Subcutaneous abdominal adipose tissue (tissue), 5 donors: ENCODE results near the gene PTCD3.
A peak's percentile ranks its signal among the peaks of the same experiment; 100 is the strongest.

Experiments
- H3K27ac ChIP-seq: one replicate; pipeline ENCODE4 v1.7.0; 2013; ENCODE audit warnings: low read depth, mild to moderate bottlenecking, inconsistent platforms, low read length, moderate library complexity
- H3K27me3 ChIP-seq, 5 donors: one replicate each; pipeline ENCODE4 v1.7.0; 2013; ENCODE audit warnings: low read length in 5 of 5, inconsistent platforms in 1 of 5; ENCODE audit not compliant: control insufficient read depth in 5 of 5, insufficient read depth in 4 of 5
- H3K36me3 ChIP-seq, 5 donors: one replicate each; pipeline ENCODE4 v1.7.0; 2013; ENCODE audit warnings: low read length in 5 of 5; ENCODE audit not compliant: control insufficient read depth in 5 of 5, insufficient read depth in 5 of 5
- H3K4me1 ChIP-seq, 5 donors: one replicate each; pipeline ENCODE4 v1.7.0; 2013; ENCODE audit warnings: low read length in 5 of 5, mild to moderate bottlenecking in 3 of 5, moderate library complexity in 1 of 5; ENCODE audit not compliant: control insufficient read depth in 5 of 5, insufficient read depth in 5 of 5
- H3K4me3 ChIP-seq, 5 donors: one replicate each; pipeline ENCODE4 v1.7.0; 2013; ENCODE audit warnings: low read length in 5 of 5, low read depth in 1 of 5
- H3K9ac ChIP-seq, 5 donors: one replicate each; pipeline ENCODE4 v1.7.0; 2013; ENCODE audit warnings: low read length in 5 of 5, mild to moderate bottlenecking in 4 of 5, moderate library complexity in 3 of 5
- H3K9me3 ChIP-seq, 5 donors: one replicate each; pipeline ENCODE4 v1.7.0; 2013; ENCODE audit warnings: low read length in 5 of 5; ENCODE audit not compliant: control insufficient read depth in 5 of 5
- donor health status: healthy.
- donor health status: healthy.
- donor health status: healthy.
- donor health status: healthy.
- donor health status: healthy.

PTCD3 gene

DNA sequence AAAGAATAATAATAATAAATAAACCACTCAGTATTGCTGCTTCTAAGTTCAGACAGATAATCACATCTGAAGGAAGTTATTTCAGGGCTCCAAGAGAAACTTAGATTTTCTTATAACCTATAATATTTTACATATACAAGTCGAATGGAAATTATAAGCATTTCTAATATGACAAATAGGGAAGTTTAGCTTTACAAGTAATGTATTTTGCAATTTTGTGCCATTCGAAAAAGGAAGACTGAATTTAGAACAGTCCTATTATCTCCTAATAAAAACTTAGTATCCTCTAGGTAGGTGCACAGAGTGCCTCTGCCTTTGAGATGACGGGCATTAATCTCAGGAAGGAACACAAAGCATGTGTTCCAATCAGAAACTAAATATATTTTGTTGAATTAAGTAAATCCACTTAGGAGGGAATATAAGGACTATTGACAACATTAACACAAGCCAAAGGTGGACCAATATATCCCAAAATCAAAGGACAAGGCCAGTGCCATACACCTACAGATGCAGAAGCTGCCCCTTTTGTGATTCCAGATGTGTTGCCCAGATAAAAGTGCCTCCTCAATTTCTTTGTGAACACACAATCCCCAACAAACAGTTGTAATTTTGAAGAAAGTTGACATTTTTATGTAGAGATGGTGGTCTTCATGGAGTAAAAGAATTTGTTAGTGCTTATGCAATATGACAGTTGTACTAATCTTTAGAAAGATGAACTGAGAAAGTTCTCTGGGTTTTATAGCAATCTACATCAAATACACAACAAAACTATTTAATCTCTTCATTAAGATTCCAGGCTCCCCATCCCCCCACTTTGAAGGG is 36.6 kb downstream of the PTCD3 start:
- peaks cover 46 to 88% (median 83%) of the 10 kb centered on the region in 5 donors for H3K36me3 ChIP-seq
- peak overlapping the region in 1 of 5 donors; percentile 7 for H3K9ac ChIP-seq
- H3K27ac ChIP-seq = no peak overlapping the region
- no peak overlapping the region for H3K4me3 ChIP-seq
- H3K4me1 ChIP-seq = peaks cover 0 to 6% (median 0%) of the 10 kb centered on the region in 5 donors
- H3K9me3 ChIP-seq = no peaks in the 10 kb centered on the region
- H3K27me3 ChIP-seq = no peaks in the 10 kb centered on the region

DNA sequence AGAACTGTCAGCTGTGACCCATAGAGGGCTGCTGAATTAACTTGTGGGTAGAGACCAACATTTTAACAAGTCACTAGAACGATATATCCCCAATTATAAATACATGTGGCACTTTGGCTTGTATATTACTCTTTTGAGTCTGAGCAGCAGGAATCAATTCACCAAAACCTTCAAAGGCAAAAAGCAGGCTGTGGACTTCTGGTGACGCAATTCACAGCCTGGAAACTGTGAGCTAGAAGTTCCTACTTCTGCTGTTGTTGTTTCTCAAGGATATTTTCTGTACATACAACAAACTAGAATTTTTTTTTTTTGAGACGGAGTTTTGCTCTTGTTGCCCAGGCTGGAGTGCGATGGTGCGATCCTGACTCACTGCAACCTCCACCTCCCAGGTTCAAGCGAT is 37.3 kb downstream of the PTCD3 start:
- no peak overlapping the region for H3K27ac ChIP-seq
- no peaks in the 10 kb centered on the region for H3K9me3 ChIP-seq
- H3K4me3 ChIP-seq = no peak overlapping the region
- H3K27me3 ChIP-seq = no peaks in the 10 kb centered on the region
- peaks cover 0 to 6% (median 0%) of the 10 kb centered on the region in 5 donors for H3K4me1 ChIP-seq
- H3K9ac ChIP-seq = peak overlapping the region in 1 of 5 donors; percentile 7
- H3K36me3 ChIP-seq = peaks cover 46 to 88% (median 82%) of the 10 kb centered on the region in 5 donors

- Histone ChIP-seq H3K27me3 (no peaks in the 10 kb centered on the region), H3K9me3 (no peaks in the 10 kb centered on the region), H3K36me3 (peaks cover 45 to 88% (median 82%) of the 10 kb centered on the region in 5 donors), H3K4me3 (no peak overlapping the region), H3K9ac (no peak overlapping the region), H3K4me1 (peaks cover 0 to 6% (median 0%) of the 10 kb centered on the region in 5 donors), H3K27ac (no peak overlapping the region)
Measured at GRCh38 chr2:86143926-86144685, 38.1 kb downstream of the PTCD3 start.

GRCh38 chr2:86147793-86148192 is 41.8 kb downstream of the PTCD3 start:
- H3K27ac ChIP-seq = no peak overlapping the region
- no peaks in the 10 kb centered on the region for H3K9me3 ChIP-seq
- H3K4me1 ChIP-seq = no peaks in the 10 kb centered on the region
- peaks cover 55 to 87% (median 79%) of the 10 kb centered on the region in 5 donors for H3K36me3 ChIP-seq
- H3K9ac ChIP-seq = no peak overlapping the region
- no peaks in the 10 kb centered on the region for H3K27me3 ChIP-seq
- no peak overlapping the region for H3K4me3 ChIP-seq

GRCh38 chr2:86150502-86150901 is 44.5 kb downstream of the PTCD3 start:
- H3K4me3 ChIP-seq = no peak overlapping the region
- no peak overlapping the region for H3K27ac ChIP-seq
- no peaks in the 10 kb centered on the region for H3K4me1 ChIP-seq
- H3K9me3 ChIP-seq = no peaks in the 10 kb centered on the region
- no peaks in the 10 kb centered on the region for H3K27me3 ChIP-seq
- peaks cover 52 to 74% (median 70%) of the 10 kb centered on the region in 5 donors for H3K36me3 ChIP-seq
- no peak overlapping the region for H3K9ac ChIP-seq

GRCh38 chr2:86157009-86157556 is 51.0 kb downstream of the PTCD3 start:
- Histone ChIP-seq H3K4me1 (no peaks in the 10 kb centered on the region), H3K4me3 (no peak overlapping the region), H3K36me3 (peaks cover 44 to 73% (median 65%) of the 10 kb centered on the region in 5 donors), H3K27ac (no peak overlapping the region), H3K9ac (no peak overlapping the region), H3K27me3 (no peaks in the 10 kb centered on the region), H3K9me3 (no peaks in the 10 kb centered on the region)

GRCh38 chr2:86158286-86158685 is 52.3 kb downstream of the PTCD3 start:
- H3K9me3 ChIP-seq = no peaks in the 10 kb centered on the region
- no peaks in the 10 kb centered on the region for H3K4me1 ChIP-seq
- H3K27me3 ChIP-seq = no peaks in the 10 kb centered on the region
- no peak overlapping the region for H3K27ac ChIP-seq
- H3K36me3 ChIP-seq = peaks cover 38 to 77% (median 72%) of the 10 kb centered on the region in 5 donors
- no peak overlapping the region for H3K9ac ChIP-seq
- H3K4me3 ChIP-seq = no peak overlapping the region

DNA sequence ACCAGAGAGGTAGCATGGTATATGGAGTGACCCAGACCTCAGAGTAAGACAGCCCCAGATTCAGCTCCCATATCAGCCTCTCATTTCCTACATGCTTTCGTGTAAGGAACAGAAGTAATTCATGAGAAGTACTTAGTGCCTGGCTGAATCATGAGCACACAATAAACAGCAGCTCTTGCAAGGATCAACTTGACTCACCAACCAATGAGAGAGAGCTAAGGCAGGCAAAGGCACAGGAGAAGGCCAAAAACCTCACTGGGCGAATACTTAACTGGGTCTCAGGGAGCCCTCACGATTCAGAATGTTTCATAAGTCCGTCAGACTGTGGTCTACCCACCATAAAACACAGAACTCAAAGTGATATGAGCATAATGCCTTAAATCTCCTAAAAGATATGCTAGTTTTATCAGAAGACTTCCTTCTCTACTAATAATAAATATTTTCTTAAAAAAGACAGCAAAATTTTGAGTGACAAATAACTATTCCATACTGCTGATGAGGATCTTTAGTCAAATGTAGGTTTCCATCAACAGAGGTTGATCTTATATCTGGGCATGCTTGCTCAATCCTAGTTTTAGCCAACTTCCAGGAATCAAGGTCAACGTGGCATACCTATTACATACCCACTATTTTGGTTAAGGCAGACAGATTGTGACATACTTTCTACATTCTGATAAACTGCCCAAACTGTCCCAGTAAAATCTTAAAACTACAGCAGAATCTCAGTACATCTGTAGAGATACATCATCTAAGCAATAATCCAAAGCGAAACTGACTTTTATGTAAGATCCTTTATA is 54.3 kb downstream of the PTCD3 start:
- no peaks in the 10 kb centered on the region for H3K9me3 ChIP-seq
- no peak overlapping the region for H3K4me3 ChIP-seq
- no peaks in the 10 kb centered on the region for H3K4me1 ChIP-seq
- peaks cover 45 to 86% (median 76%) of the 10 kb centered on the region in 5 donors for H3K36me3 ChIP-seq
- H3K27ac ChIP-seq = no peak overlapping the region
- H3K9ac ChIP-seq = no peak overlapping the region
- no peaks in the 10 kb centered on the region for H3K27me3 ChIP-seq

GRCh38 chr2:86170449-86170848 is 64.4 kb downstream of the PTCD3 start:
- H3K27me3 ChIP-seq = no peaks in the 10 kb centered on the region
- no peak overlapping the region for H3K27ac ChIP-seq
- no peak overlapping the region for H3K9ac ChIP-seq
- H3K36me3 ChIP-seq = peaks cover 30 to 67% (median 48%) of the 10 kb centered on the region in 5 donors
- H3K4me3 ChIP-seq = no peak overlapping the region
- H3K4me1 ChIP-seq = peaks cover 0 to 3% (median 0%) of the 10 kb centered on the region in 5 donors
- no peaks in the 10 kb centered on the region for H3K9me3 ChIP-seq
